HL-60/S4 treated with retinoic acid at 250 ng/mL for 4 days and 3 days (cell line): Measurements from ENCODE around the gene PRDM16.

Source experiments
- in situ Hi-C: fragments of 300-500 bp; cut with MboI; formaldehyde crosslinking; loops from 2 replicates; pipeline ENCODE4 v1.7.0; 2022; ENCODE audit warnings: low sequenced_read_pairs

The PRDM16 gene

GRCh38 chr1:3250624-3251023, 181.6 kb downstream of the PRDM16 start:
- in situ Hi-C loops, result no loop called here

- in situ Hi-C loops, result no loop called here
Observed at GRCh38 chr1:3251099-3251806, 182.2 kb downstream of the PRDM16 start.

DNA sequence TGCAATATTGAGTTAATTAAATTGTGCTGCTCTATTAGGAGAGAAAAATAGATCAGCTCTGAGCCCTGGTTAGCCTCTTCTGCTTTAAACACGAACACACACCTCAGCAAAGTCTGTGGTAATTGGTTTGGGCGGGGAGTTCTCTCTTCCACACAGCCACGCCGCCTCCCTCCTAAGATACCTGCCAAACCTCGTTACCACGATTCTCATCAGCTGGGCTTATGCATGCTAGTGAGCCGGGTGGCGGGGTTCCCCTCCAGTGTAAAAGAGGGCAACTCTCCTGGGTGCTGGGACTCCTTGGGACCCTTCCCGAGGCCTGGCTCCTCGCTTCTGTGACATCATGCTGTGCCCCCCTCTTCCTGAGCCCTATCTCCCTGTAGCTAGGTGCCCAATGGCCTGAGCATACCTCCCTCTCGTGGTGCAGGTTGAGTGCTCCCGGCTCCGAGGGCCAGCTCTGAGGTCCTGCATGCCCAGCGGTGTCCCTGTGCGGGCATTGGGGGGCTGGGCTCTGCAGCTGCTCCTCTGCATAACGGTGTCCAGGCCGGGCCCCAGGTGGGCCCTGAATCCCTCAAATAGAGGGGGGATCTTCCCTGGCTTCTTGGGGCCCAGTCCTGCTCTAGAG, 182.9 kb downstream of the PRDM16 start:
- in situ Hi-C loops, result no loop called here

DNA sequence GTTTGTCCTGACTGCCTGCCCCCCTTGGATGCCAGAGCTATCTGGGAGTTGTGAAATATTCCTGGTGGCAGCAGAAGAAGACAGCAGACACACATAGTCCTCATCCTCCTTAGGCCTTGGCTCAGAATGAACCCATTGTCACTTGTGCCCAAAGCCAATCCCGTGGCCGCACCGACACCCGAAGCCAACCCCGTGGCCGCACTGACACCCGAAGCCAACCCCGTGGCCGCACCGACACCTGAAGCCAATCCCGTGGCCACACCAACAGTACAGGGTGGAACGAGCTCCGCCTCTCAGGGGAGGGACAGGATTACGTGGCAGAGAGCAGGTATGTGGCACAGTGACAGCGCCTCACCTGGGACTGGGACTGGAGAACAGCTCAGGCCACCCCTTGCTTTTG, 186.7 kb downstream of the PRDM16 start:
- in situ Hi-C loops, result no loop called here

DNA sequence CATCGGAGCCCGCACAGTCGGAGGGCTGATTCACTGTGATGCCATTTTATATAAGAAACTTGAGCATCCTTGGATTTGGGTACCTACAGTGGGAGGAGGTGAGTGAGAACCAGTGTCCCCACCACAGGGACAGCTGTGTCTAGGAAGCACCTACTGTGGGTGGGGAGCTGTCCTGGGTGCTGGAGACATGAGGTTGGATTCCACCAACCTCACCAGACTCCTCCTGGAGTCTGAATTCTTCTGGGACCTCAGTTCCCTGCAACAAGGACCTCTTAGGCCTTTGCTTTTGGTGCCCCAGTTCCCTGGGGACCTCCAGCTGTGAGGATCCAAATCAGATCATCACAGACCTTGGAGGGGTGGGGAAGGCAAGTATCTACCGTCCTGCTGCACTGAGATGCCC, 188.8 kb downstream of the PRDM16 start:
- in situ Hi-C loops, result no loop called here

DNA sequence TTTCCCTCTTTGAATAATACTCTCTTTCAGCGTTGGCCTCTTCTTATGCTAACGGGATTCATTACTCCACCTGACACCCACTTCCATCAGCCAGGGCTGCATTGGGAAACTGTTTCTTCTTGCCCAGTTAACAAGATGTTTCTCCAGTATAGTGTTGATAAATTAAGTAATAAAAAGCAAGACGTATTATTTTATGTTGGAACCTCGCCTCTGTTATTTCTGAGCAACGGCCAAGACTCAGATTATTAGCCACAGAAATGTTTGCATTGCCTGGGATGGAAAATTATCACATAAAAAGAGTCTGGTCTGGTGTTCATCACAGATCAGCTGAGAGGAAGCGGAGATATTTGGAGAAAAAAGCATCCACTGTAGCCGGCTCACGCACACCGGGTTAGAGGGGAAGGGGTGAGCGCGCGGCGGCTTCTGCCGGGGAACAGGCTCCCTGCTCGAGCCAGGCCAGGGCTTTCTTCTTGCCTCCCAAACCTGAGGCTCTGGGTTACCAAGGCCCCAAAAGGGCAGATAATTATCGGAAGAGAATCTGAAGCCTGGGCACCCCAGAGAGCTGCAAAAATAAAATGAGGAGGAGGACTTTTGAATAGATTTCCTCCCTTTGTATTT, 189.5 kb downstream of the PRDM16 start:
- in situ Hi-C loops, result no loop called here

- in situ Hi-C loops, result no loop called here
Observed at GRCh38 chr1:3259020-3259419, 190.0 kb downstream of the PRDM16 start.

DNA sequence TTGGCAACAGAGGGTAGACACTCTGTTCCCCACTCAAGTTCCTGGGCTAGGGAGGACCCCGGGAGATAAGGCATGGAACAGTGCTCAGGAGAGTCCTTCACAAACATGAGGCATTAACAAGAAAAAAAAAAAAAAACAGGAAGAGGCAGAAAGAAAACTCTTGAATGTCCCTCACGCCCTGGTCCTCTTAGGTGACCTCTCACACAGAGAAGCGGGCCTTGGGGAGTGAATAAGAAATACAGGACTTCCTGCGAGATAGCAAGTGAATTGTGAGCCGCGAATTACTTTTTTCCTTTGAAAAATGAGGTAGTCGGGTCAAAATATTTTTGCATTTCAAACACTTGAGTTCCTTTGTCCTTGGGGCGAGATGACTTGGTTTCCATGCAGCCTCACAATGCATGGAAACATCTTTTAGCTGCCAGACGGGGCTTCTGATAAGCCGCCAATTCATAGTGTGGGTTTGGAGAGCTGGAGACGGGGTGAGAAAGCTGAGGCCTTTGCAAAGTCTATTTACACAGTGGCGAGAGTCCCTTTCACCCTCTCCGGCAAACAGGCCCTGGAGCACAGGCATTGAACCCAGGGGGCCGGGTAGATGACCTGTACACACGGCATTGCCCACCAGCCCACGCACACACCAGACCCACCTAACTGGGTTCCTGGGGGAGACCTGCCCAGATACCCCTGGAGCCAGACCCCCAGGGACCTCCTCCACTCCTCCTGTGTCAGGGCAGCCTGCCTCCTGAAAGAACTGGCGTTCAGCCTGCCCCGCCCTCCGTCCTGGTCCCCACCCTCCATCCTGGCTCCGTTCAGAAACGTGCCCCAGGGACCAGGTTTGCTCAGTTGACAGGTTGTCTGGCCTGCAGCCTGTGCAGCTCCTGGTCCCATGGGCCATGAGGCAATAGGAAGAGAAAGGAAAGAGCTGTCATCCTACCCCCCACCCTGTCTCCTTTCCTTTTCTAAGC, 192.3 kb downstream of the PRDM16 start:
- in situ Hi-C loops, result no loop called here

- in situ Hi-C loops, result no loop called here
Observed at GRCh38 chr1:3261969-3262579, 193.1 kb downstream of the PRDM16 start.

DNA sequence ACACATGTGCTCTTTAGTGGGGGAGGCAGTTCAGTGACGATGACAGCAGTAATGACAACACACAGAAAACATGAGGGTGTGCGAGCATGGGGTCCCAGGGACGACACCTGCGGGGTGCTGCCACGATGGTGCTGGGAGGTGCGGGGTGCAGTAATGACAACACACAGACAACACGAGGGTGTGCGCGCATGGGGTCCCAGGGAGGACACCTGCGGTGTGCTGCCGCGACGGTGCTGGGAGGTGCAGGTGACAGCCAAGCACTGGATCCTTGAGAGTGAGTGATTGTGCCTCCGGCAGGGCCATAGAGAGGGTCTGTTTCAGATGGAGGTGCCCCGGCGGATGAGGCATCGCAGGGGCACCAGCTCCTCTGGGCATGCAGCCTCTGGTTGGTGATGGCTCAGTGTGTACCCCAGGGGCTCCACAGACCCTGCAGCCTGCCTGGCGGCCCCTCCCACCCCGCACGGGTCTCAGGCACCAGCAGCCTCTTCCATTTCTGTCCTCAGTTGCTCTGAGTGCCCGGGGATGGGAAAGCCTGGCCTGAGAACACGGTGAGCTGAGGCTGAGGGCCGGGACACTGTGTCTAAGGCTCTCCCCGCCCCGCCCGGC, 193.8 kb downstream of the PRDM16 start:
- in situ Hi-C loops, result no loop called here

- in situ Hi-C loops, result no loop called here
Observed at GRCh38 chr1:3263790-3264189, 194.8 kb downstream of the PRDM16 start.

GRCh38 chr1:3264456-3264855, 195.5 kb downstream of the PRDM16 start:
- in situ Hi-C loops, result no loop called here

- in situ Hi-C loops, result no loop called here
Observed at GRCh38 chr1:3265835-3266805, 197.1 kb downstream of the PRDM16 start.

- in situ Hi-C loops, result no loop called here
Observed at GRCh38 chr1:3266870-3267549, 198.0 kb downstream of the PRDM16 start.

DNA sequence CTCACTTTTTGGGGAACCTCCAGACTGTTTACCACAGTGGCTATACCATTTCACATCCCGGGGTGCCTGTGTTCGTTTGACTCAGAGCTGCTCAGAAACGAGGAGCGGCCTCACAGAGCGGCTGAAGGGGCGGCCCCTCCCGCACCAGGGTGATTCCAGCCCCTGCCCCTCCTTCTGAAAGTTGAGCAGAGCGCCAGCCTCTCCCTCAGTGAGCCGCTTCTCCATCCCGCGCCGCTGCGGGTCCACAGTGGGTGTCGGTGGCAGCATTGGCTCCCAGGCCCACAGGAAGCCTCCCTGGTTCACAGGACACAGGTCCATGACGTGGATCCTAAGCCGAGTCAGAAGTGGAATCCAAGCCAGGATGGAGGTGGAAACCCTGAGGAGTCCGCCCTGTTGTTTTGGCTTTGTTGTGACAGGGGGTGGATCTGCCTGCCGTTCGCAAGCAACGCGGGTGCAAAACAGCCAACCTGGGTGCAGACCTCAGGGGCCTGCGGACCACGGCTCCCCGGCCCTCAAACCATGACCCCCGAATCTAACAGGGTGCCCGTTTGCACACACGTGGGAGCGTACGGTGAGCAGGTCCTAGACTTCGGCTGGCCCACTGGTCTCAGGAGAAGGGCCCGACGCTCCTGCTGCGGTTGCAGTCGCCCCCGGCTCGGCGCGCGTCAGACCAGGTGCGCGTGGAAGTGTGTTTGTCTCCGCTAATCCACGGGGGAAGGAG, 198.7 kb downstream of the PRDM16 start:
- in situ Hi-C loops, result no loop called here

DNA sequence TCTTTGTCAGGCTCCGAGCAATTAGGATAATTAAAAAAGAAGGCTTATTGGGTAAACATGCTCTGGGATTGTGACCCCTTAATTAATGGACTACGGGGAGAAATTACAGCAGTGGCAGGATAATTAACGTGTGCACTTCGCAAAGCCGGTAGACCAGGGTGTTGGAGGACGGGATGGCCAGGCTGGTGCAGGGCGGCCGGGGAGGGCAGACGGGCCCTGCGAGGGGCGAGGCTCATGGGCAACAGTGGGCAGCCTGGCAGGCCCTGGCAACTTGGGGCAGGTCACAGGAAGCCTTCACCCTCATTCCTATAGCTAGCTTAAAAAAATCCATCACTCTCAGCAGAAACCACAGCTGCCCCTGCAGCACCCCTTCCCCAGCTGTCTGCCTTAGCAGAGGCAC, 199.3 kb downstream of the PRDM16 start:
- in situ Hi-C loops, result no loop called here

DNA sequence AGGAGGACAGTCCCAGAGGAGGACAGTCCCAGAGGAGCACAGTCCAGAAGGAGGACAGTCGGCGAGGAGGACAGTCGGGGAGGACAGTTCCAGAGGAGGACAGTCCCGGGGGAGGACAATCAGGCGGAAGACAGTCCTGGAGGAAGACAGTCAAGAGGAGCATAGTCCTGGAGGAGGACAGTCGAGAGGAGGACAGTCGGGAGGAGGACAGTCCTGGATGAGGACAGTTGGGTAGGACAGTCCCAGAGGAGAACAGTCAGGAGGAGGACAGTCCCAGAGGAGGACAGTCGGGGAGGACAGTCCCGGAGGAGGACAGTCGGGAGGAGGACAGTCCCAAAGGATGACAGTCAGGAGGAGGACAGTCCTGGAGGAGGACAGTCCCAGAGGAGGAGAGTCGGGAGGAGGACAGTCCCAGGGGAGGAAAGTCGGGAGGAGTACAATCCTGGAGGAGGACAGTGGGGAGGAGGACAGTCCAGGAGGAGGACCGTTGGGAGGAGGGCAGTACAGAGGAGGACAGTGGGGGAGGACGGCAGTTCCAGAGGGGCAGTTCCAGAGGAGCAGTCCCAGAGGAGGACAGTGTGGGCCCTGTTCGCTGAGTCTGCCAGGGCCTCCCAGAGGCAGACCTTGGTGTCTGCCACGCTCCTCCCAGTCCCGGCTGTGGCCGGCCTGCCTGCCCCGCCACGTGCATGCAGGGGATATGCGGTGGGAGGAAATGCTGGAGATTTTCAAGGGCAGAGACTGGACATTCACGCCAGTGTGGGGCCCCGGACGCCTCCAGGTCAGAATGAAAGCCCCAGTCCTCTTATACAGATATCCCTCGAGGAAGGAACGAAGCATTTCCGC, 201.6 kb downstream of the PRDM16 start:
- in situ Hi-C loops, result no loop called here
